T follicular helper cell (primary cell): ENCODE results near the gene CERS1.

Source experiments
- DNase-seq: peaks from one replicate; pipeline ENCODE4 v3.0.0-alpha.2; 2020; ENCODE audit warnings: low read depth
- total RNA-seq, 2 experiments: gene quantifications; one replicate each; lab custom pipeline; 2026; lab: John Stamatoyannopoulos, UW

CERS1 gene
- 0 to 0.06 reads per million in 2 experiments for total RNA-seq

DNA sequence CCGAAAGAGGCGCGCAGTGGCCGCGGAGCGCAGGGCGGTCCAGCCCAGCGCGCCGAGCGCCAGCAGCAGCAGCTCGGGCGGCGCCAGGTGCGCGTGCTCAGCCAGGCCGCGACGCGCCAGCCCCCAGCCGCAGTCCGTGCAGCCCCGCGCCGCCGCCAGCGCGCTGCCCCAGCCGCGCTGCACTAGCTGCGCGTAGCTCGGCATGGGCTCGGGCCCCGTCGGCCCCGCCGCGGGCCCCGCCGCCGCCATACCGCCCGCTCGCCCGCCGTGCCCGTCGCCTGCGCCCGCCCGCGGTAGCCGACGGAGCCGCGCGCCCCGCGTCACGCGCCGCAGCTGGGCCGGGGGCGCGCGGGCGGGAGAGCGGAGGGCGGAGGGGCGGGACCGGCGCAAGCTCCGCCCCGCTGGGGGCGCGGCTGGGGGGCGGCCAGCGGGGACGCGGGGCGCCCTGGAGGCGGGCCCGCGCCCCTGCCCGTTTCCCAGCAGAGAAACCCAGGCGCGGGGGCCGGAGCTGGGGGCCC, at the start of gene CERS1:
CERS1 (minus strand) TSS at position 335 of the 518 bp plus-strand sequence; CDS start at position 249, 86 bp downstream.
- DNase-seq: no peak

- no peak for DNase-seq
These were observed 49.3 kb upstream of the CERS1 start for GRCh38 chr19:18945297-18945696.

- no peak for DNase-seq
These were observed 47.5 kb upstream of the CERS1 start for GRCh38 chr19:18943465-18943864.

- DNase-seq: no peak
These were observed 46.7 kb upstream of the CERS1 start for GRCh38 chr19:18942692-18943091.

GRCh38 chr19:18941628-18942354, 45.8 kb upstream of the CERS1 start:
- DNase-seq: no peak

- DNase-seq: peak; percentile 62
These were observed 45.0 kb upstream of the CERS1 start, which contains the start of gene HOMER3 for GRCh38 chr19:18940769-18941627. Gene HOMER3, minus strand, starts transcription at chr19:18941217. Its CDS starts 2,235 bp downstream, at chr19:18938982.

GRCh38 chr19:18939922-18940768, 44.2 kb upstream of the CERS1 start:
- no peak for DNase-seq

- no peak for DNase-seq
These were observed 43.2 kb upstream of the CERS1 start for GRCh38 chr19:18939163-18939562.

DNA sequence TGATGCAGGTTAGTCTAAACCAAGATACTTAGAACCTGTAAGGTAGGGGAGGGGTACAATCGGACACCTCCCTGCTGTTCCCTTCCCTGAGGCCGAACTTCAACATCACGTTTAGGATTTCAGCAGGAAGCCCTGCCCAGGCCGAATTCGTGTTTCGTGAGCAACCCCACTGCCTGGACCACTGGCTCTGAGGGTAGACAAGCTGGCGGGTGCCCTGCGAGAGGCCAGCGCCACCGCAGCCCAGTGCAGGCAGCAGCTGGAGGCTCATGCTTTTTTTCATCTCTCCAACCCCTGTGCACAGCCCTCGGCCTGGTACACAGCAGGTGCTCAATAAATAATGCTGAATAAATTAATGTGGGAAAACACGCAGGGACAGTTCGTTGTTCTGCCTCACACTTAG, 37.3 kb upstream of the CERS1 start:
- DNase-seq: no peak

GRCh38 chr19:18932216-18932841, 36.4 kb upstream of the CERS1 start:
- peak; percentile 85 for DNase-seq

DNA sequence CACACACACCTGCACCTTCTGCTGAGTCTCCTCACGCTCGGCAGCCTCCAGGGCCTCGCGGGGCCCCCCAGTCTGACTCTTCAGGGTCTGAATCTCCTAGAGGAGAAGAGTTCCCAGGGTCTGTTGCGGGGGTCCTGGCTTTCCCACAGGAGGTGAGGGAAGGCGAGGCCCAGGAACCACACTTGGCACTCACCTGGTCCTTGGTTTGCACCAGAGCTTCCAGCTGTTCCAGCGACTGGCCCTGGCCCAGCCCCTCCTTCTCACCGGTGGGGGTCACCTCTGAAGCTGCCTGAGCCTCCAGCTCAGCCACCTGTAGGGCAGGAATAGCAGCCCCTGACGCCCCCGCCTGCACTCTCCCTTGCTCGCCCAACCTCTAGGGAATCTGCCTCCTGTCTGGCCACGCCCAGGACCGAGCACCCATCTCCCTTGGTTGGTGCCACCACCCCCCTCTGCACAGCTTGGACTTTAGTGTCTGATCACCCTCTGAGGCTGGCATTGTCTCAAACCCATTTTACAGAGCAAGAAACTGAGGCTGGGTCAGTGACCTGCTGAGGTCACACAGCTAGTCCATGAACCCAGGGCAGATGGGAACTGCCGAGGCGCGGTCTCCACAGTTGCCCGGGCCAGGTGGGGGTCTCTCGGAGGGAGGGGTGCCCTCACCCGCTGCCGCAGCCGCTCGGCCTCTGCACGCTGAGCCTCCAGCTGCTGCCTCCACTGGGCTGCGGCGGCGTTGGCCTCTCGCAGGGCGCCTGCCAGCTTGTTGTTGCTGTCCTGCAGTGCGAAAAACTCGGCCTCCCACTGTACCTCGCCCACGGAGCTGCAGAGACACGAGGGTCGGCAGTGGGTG, 35.6 kb upstream of the CERS1 start:
- no peak for DNase-seq

DNA sequence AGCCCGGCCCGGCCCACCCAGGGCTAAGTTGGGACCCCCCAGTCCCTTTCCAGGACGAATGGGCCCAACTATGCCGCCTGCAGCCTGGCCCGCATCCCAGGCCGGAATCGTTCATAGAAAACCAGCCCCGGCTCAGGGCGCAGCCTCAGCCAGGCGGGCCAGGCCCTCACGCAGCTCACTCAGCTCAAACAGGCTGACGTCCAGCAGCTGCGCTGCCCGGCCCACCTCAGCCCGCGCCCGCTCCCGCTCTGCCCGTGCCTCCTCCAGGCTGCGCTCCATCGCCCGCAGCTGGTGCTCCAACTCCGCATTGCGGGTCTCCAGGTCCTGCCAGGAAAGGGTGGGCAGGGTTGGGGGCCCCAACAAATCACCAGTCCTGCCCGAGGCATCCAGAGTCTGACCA, 33.4 kb upstream of the CERS1 start:
- no peak for DNase-seq

DNA sequence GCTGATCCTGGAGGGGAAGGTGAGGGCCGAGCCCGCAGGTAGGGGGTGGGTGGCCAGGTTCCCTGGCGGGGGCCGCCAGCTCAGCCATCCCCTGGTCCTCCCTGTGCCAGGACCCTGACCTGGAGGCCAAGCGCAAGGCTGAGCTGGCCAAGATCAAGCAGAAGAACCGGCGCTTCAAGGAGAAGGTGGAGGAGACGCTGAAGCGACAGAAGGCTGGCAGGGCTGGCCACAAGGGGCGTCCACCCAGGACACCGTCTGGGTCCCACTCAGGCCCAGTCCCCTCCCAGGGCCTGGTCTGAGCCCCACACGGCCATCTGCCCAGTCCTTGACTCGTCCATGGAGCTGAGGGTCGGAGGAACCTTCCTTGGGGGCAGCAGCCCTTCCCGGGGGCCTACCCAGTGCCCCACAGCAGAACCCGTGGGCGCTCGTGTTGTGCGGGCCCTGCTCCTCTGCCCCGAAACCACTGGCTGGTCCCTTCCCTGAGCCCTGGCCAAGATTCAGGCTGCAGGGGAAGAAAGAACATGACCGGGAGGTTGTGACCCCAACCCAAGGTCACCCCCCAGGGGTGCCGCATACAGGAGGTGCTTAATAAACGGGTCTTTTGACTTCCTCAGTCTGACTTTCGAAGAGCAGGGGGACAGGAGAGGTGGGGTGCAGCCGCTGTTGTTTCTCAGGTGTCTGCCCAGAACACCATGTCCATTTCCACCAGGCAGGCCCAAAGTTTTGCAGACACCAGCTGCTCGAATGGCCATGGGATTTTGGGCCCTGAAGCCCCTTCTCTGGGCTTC, 32.3 kb upstream of the CERS1 start:
- DNase-seq: no peak

DNA sequence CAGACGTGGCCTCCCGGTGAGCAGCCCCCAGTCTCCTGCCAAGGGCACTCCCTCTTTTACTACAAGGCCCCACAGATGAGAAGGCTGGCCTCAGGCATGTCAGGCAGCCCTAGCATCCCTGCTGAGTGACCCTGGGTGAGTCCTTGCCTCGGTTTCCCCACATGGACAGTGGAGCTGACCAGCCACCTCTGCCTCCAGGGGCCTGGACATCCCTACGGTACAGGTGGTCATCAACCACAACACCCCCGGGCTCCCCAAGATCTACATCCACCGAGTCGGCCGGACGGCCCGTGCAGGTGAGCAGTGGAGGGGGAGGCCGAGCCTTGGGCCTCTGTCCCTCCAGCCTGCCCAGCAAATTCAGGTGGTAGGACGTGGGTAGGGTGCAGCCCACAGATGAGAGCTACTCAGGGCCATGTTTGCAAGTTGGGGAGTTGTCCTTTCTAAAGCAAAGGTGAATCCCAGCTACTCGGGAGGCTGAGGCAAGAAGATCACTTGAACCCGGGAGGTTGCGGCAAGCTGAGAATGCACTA, 28.8 kb upstream of the CERS1 start:
- DNase-seq: no peak

DNA sequence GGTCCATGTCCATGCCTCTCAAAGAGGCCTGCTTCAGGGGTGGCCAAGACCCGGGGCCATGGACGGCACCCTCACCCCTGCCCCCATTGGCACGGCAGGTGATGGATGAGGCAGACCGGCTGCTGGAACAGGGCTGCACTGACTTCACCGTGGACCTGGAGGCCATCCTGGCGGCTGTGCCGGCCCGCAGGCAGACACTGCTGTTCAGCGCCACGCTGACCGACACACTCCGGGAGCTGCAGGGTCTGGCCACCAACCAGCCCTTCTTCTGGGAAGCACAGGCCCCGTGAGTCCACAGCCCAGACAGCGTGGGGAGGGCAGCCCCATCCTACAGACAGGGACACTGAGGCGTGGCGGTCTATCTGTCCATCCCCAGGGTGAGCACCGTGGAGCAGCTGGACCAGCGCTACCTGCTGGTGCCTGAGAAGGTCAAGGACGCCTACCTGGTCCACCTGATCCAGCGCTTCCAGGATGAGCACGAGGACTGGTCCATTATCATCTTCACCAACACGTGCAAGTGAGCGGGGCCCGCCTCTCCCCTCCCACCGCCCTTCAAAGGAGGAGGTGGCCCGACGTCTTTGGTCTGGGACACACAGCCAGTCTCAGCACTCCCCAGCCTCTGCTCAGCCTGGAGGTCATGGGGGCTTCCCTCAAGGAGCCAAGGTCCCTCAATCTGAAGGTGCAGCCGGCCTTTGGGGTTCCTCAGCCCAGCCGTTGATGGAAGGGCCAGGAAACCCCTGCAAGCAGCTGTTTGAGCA, 26.4 kb upstream of the CERS1 start:
- DNase-seq: no peak

DNA sequence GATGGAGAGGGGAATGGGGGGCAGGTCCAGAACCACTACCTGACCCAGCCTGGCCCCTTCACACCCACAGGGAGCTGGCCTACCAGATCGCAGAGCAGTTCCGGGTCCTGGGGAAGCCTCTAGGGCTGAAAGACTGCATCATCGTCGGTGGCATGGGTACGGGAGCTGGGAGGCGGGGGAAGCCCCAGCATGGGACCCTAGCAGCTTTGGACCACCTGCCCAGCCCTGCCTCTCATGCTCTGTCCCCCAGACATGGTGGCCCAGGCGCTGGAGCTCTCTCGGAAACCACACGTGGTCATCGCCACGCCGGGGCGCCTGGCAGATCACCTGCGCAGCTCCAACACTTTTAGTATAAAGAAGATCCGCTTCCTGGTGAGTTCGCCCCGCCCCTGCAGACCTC, 25.6 kb upstream of the CERS1 start:
- DNase-seq: no peak

DNA sequence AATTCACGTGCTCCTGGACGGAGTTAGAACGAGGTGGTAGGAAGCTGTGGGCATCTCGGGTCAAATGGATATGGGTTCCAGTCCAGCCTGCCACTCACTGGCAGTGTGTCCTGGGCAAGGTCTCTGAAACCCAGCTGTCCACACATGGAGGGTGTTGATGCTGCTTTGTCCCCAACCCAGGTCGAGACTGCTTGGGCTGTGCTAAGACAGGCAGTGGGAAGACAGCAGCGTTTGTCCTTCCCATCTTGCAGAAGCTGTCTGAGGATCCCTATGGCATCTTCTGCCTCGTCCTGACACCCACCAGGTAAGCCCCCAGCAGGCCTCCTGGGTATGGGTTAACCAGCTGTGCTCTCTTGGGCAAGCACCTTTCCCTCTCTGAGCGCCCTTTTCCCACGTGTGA, 24.4 kb upstream of the CERS1 start:
- no peak for DNase-seq

DNA sequence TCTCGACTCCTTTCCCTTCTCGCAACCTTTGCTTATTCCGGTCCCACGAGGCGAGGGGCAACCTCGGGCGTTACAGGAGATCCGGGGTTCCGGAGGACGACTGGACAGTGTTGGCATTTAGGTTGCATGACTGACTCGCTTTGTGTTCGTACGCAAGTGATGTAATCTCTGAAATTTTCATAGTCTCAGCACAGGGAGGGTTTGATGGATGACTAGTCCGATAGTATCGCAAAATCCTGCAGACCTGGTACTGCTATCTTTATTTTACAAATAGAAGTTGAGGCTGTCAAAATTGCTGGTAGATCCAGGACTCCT, 23.9 kb upstream of the CERS1 start:
- no peak for DNase-seq
